Small intestine (tissue), 7 donors: ENCODE results near the gene PTPRJ. TPM values are rescaled to one million over a fixed set of nuclear protein-coding genes. Genes with fewer than 3 reads are reported as not detected.

ENCODE experiments used
- DNase-seq, 2 donors: peaks; one replicate each; pipeline versions ENCODE4 v3.0.0 to v3.0.0-alpha.2; 2013
- FAIRE-seq: peaks from 2 replicates; lab custom pipeline; 2012; peaks lifted over from hg19 to GRCh38; lab: Jason Lieb, UNC
- H3K27ac ChIP-seq, 3 donors: one replicate each; pipeline ENCODE4 v1.5.1; 2013; ENCODE audit warnings: low read length in 2 of 3, mild to moderate bottlenecking in 2 of 3, control low read depth in 1 of 3, inconsistent platforms in 1 of 3, low read depth in 1 of 3, moderate library complexity in 1 of 3
- H3K27me3 ChIP-seq, 3 donors: one replicate each; pipeline ENCODE4 v1.6.1; 2013; ENCODE audit warnings: low read length in 3 of 3, inconsistent platforms in 1 of 3; ENCODE audit not compliant: control insufficient read depth in 3 of 3, insufficient read depth in 3 of 3
- H3K36me3 ChIP-seq, 3 donors: one replicate each; pipeline ENCODE4 v1.6.1; 2013; ENCODE audit warnings: low read length in 3 of 3, inconsistent platforms in 1 of 3, low read depth in 1 of 3, mild to moderate bottlenecking in 1 of 3, moderate library complexity in 1 of 3; ENCODE audit not compliant: control insufficient read depth in 3 of 3, insufficient read depth in 2 of 3
- H3K4me1 ChIP-seq, 3 donors: one replicate each; pipeline ENCODE4 v1.6.1; 2013; ENCODE audit warnings: low read length in 2 of 3, inconsistent platforms in 1 of 3, low read depth in 1 of 3, mild to moderate bottlenecking in 1 of 3, moderate library complexity in 1 of 3; ENCODE audit not compliant: control insufficient read depth in 3 of 3, insufficient read depth in 2 of 3
- H3K4me3 ChIP-seq, 3 donors: one replicate each; pipeline ENCODE4 v1.5.1; 2013; ENCODE audit warnings: low read length in 3 of 3, control low read depth in 1 of 3, inconsistent platforms in 1 of 3, low read depth in 1 of 3, mild to moderate bottlenecking in 1 of 3, moderate library complexity in 1 of 3
- H3K9me3 ChIP-seq, 2 donors: one replicate each; pipeline ENCODE4 v1.6.1; 2013; ENCODE audit warnings: low read depth in 1 of 2, low read length in 1 of 2; ENCODE audit not compliant: control insufficient read depth in 2 of 2, insufficient read depth in 1 of 2
- WGBS, 3 donors: extraction: QIAGEN DNeasy Blood & Tissue Kit; methylation state at CpG; one replicate each; pipeline ENCODE4 v1.1.7; 2013; 5-methylcytosine and 5-hydroxymethylcytosine counted together
- polyA plus RNA-seq, 4 donors: library from polyadenylated mRNA; stranded (reverse) in 3 of 4; unstranded in 1 of 4; fragments of 200-250 nt in 3 of 4; fragments of 120-200 nt in 1 of 4; gene quantifications; one replicate each; pipeline versions ENCODE4 v1.2.1 to v1.2.3, GENCODE V29; 2013
- donor health status: healthy with polysubstance abuse.
- donor health status: control.
- donor health status: control.
- donor health status: Bipolar disorder and iron deficiency.
- donor health status: healthy.

Gene PTPRJ
- polyA plus RNA-seq, 4 donors: 4.9 to 31.4 (median 7.3) TPM

GRCh38 chr11:48051217-48051830 lies 71.0 kb downstream of the PTPRJ start:
- Histone ChIP-seq H3K4me1 (peaks cover 0 to 21% (median 0%) of the 10 kb centered on the region in 3 donors), H3K4me3 (no peak overlapping the region), H3K27ac (no peak overlapping the region), H3K36me3 (peaks cover 0 to 10% (median 0%) of the 10 kb centered on the region in 3 donors), H3K27me3 (no peaks in the 10 kb centered on the region), H3K9me3 (no peaks in the 10 kb centered on the region)
- 84 to 88% (median 87%) methylated on average over 7 of the region's 7 CpGs for WGBS, 3 donors
- FAIRE-seq (no peak), DNase-seq (no peak)

- Histone ChIP-seq H3K27ac (no peak overlapping the region), H3K9me3 (no peaks in the 10 kb centered on the region), H3K36me3 (peaks cover 0 to 15% (median 0%) of the 10 kb centered on the region in 3 donors), H3K27me3 (no peaks in the 10 kb centered on the region), H3K4me1 (peaks cover 0 to 21% (median 0%) of the 10 kb centered on the region in 3 donors), H3K4me3 (no peak overlapping the region)
- DNase-seq (peak; percentile 15 to 40), FAIRE-seq (no peak)
- 79 to 83% (median 82%) methylated on average over 9 of the region's 9 CpGs for WGBS, 3 donors
Observed at GRCh38 chr11:48052183-48053044, 72.1 kb downstream of the PTPRJ start.

- Histone ChIP-seq H3K27me3 (no peaks in the 10 kb centered on the region), H3K4me1 (peaks cover 0 to 18% (median 6%) of the 10 kb centered on the region in 3 donors), H3K9me3 (no peaks in the 10 kb centered on the region), H3K36me3 (peaks cover 0 to 11% (median 0%) of the 10 kb centered on the region in 3 donors), H3K27ac (no peak overlapping the region), H3K4me3 (no peak overlapping the region)
- DNase-seq (no peak), FAIRE-seq (no peak)
- 95 to 98% (median 96%) methylated on average over 1 of the region's 1 CpG for WGBS, 3 donors
Observed at GRCh38 chr11:48054994-48055291, 74.6 kb downstream of the PTPRJ start.

DNA sequence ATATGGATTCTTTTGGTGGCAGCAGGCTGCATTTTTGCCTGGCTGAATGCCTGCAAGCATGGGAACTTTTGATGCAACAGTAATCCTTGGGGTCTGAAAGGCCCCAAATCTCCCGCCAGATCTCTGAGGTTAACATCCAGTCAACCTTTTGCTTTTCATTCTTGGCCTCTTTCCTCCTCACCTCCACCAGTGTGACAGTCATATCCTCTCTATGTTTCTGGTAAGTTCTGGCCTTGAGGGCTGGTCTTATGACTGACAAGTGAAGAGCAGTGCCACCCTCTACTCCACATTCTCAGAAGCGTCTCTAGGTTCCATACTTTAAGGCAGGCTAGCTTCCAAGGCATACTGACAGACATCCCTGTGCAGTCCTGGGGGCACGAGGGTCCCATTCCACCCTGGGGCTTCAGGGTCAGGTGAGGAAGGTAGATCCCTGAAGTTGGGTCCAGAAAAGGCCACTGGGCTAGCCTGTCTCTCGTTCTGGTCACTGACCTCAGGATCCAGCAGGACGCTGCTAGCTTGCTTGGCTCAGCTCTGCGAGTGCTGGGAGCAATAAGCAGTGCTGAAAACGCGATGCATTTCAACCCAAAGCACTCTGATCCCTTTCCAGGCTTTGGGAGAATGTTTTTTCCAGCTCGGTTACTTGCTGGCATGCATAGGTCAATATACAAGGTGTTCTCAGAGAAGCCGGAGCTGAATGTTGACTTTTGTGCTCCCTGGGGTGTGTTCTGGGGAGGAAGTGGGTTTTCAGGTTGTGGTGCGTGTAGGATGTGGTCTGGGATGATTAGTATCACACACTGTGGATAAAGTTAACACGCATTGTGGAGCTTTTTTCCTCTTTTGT lies 75.2 kb downstream of the PTPRJ start:
- DNase-seq: peak; percentile 45 to 48
- Histone ChIP-seq H3K4me3 (peak overlapping the region in 1 of 3 donors; percentile 13), H3K4me1 (peaks cover 0 to 13% (median 6%) of the 10 kb centered on the region in 3 donors), H3K36me3 (peaks cover 0 to 12% (median 0%) of the 10 kb centered on the region in 3 donors), H3K27me3 (no peaks in the 10 kb centered on the region), H3K9me3 (no peaks in the 10 kb centered on the region), H3K27ac (peak overlapping the region in 2 of 3 donors; percentile 8 to 67)
- no peak for FAIRE-seq
- 45 to 53% (median 52%) methylated on average over 12 of the region's 12 CpGs for WGBS, 3 donors

DNA sequence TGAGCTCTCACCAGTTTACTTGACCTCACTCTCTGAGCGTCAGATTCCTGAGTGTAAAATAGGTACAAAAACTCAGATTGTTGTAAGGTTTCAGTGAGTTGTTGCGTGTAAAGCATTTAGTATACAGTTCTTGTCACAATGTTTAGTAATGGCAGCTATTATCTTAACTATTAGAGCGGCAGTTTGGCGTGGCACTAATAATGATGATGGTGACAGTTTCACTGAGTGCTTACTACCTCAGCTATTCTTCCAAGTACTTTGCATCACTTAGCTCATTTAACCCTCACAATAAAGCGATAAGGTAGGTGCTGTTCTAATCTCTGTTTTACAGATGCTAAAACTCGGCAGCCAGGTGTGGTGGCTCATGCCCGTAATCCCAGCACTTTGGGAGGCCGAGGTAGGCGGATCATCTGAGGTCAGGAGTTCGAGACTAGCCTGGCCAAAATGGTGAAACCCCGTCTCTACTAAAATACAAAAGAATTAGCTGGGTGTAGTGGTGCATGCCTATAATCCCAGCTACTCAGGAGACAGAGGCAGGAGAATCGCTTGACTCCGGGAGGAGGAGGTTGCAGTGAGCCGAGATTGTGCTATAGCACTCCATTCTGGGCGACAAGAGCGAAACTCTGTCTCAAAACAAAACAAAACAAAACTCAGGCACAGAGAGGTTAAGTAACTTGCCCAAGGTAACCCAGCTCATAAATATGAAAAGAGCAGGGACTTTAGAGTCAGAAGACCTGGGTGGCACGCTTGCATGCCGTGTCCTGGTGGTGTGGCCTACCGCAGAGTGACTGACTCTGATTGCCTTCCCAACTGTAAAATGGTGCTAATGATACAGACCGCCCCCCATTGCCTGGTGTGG lies 76.2 kb downstream of the PTPRJ start:
- Histone ChIP-seq H3K27ac (no peak overlapping the region), H3K4me3 (no peak overlapping the region), H3K36me3 (peaks cover 0 to 15% (median 0%) of the 10 kb centered on the region in 3 donors), H3K4me1 (peaks cover 0 to 16% (median 6%) of the 10 kb centered on the region in 3 donors), H3K9me3 (no peaks in the 10 kb centered on the region), H3K27me3 (no peaks in the 10 kb centered on the region)
- 88 to 90% (median 89%) methylated on average over 20 of the region's 20 CpGs for WGBS, 3 donors
- DNase-seq: no peak
- FAIRE-seq: no peak

- DNase-seq (peak in 1 of 2 donors; percentile 37), FAIRE-seq (no peak)
- H3K36me3 ChIP-seq: peaks cover 0 to 13% (median 0%) of the 10 kb centered on the region in 3 donors
- no peak overlapping the region for H3K4me3 ChIP-seq
- no peaks in the 10 kb centered on the region for H3K27me3 ChIP-seq
- WGBS, 3 donors: 95 to 100% (median 100%) methylated on average over 2 of the region's 2 CpGs
- H3K27ac ChIP-seq: no peak overlapping the region
- peaks cover 0 to 18% (median 6%) of the 10 kb centered on the region in 3 donors for H3K4me1 ChIP-seq
- no peaks in the 10 kb centered on the region for H3K9me3 ChIP-seq
Observed at GRCh38 chr11:48058064-48058463, 77.7 kb downstream of the PTPRJ start.

GRCh38 chr11:48058788-48059187 lies 78.4 kb downstream of the PTPRJ start:
- no peak overlapping the region for H3K4me3 ChIP-seq
- no peak overlapping the region for H3K27ac ChIP-seq
- peaks cover 0 to 18% (median 6%) of the 10 kb centered on the region in 3 donors for H3K4me1 ChIP-seq
- no peaks in the 10 kb centered on the region for H3K9me3 ChIP-seq
- DNase-seq (no peak), FAIRE-seq (no peak)
- no peaks in the 10 kb centered on the region for H3K27me3 ChIP-seq
- WGBS, 3 donors: 96% methylated on average over 11 to 12 of the region's 12 CpGs
- peaks cover 0 to 13% (median 0%) of the 10 kb centered on the region in 3 donors for H3K36me3 ChIP-seq
